Pons (tissue), 1 donor: Measurements from ENCODE around the gene GAGE12J.
"Not testable (repeated sequence)": the region's sequence is repeated elsewhere in the genome, so short reads cannot be mapped to it uniquely, and the experiment has no call there.

Source experiments
- DNase-seq: peaks from one replicate; pipeline ENCODE4 v3.0.0-alpha.2; 2016; ENCODE audit warnings: low spot score

Gene GAGE12J, protein sequence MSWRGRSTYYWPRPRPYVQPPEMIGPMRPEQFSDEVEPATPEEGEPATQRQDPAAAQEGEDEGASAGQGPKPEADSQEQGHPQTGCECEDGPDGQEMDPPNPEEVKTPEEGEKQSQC

DNA sequence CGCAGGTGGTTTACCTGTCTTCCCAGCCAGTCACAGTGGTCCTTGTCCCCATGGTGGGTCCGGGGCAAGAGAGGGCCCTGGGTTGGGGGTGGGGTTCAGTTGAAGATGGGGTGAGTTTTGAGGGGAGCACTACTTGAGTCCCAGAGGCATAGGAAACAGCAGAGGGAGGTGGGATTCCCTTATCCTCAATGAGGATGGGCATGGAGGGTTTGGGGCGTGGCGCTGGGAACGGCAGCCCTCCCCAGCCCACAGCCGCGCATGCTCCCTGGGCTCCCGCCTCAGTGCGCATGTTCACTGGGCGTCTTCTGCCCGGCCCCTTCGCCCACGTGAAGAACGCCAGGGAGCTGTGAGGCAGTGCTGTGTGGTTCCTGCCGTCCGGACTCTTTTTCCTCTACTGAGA lies at the start of gene GAGE12J:
Gene GAGE12J (plus strand): TSS at position 301 of the 400 bp plus-strand sequence. CDS start 1,157 bp downstream, outside the sequence.
- not testable (repeated sequence) for DNase-seq

- no peak for DNase-seq
Observed at GRCh38 chrX:49272421-49272820, 49.4 kb upstream of the GAGE12J start.

DNA sequence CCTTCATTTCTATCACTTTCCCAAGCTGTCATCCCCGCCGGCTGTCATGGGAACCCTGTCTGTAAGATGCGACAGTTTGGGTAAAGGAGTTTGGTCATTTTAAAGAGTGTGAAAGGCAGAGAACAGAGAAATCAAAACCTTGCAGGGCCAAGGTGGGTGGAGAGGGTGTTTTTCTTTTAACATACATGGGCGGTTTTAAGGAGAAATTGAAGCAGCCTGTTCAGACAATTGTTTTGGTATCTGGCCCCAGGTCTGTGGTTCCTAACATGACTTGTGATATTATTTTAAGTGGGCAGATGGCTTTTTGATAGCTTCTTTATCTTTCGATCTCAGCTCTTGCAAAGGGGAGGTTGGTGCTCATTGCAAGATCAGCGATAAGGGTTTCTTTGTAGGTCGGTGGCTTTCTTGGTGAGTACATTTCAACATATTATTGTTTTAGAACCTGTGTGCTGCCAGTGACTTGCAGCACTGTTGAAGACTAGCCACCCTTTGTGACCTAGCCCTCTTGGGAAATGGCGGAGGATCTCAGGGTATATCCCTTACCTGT lies 48.6 kb upstream of the GAGE12J start:
- no peak for DNase-seq

DNA sequence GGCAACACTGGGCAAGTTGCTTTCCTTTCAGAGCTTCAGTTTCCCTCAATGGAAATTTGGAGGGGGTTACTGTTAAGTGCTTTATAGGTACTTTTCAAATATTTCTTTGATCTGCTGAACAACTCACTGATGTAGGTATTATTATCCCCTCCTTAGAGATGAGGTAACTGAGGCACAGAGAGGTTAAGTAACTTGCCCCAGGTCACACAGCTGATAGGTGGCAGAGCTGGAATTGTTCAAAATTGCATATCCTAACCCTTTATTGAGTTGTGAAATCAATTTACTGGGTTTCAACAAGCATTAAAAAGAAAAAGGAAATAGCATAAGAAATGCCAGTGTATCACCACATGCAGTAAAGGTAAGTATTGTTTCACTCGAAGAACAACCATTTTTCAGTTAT lies 45.6 kb upstream of the GAGE12J start:
- no peak for DNase-seq

- no peak for DNase-seq
Observed at GRCh38 chrX:49276671-49277534, 44.9 kb upstream of the GAGE12J start.

- DNase-seq: no peak
Observed at GRCh38 chrX:49277535-49277830, 44.4 kb upstream of the GAGE12J start.

GRCh38 chrX:49278081-49278480 lies 43.8 kb upstream of the GAGE12J start:
- DNase-seq: no peak

DNA sequence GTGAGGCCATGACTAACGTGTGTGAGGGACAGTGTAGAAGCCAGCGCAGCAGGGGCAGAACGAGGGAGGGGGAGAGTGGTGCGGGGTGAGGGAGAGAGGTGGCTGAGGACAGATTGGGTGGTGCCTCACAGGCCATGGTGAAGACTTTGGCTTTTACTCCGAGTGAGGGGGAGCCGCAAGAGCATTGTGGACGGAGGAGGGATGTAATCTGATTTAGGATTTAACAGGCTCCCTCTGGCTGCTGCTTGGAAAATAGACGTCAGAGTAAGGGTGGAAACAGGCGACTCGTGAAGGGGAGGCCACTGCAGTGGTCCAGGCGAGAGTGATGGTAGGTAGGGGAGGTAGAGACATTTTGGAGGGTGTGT lies 39.2 kb upstream of the GAGE12J start:
- DNase-seq: peak; percentile 22

DNA sequence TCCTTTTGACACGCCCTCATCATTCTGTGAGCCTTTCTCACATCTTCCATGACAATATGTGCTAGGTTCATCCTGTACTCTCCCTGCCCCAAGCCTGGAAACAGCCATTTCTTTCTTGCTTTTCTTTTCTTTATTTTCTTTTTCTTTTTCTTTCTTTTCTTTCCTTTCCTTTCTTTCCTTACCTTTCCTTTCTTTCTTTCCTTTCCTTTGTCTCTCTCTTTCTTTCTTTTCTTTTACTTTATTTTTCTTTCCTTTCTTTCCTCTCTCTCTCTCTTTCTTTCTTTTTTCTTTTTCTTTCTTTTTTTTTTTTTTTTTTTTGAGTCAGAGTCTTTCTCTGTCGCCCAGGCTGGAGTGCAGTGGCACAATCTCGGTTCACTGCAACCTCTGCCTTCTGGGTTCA lies 37.6 kb upstream of the GAGE12J start:
- DNase-seq: no peak

DNA sequence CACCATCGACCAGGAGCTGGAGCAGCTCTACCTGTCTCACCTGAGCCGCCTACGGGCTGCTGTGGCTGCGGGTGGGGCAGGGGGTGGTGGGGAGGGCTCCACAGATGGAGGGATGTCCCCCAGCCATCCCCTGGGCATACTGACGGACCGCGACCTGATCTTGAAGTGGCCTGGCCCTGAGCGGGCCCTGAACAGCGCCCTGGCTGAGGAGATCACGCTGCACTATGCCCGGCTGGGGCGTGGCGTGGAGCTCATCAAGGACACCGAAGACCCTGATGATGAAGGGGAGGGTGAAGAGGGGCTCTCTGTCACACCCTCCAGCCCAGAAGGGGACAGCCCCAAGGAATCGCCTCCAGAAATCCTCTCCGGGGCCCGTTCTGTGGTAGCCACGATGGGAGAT lies 35.7 kb upstream of the GAGE12J start:
- no peak for DNase-seq

DNA sequence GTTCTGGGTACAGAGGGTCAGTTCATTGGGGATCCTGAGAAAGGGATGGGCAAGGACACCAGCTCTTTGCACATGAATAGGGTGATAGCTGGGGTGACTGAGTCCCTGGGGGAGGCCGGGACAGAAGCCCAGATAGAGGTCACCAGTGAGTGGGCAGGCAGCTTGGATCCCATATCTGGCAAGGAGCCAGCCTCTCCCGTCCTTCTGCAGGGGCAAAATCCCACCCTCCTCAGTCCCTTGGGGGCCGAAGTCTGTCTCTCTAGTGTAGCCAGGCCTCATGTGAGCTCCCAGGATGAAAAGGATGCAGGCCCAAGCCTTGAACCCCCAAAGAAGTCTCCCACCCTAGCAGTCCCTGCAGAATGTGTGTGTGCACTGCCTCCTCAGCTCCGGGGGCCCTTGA lies 35.3 kb upstream of the GAGE12J start:
- no peak for DNase-seq

DNA sequence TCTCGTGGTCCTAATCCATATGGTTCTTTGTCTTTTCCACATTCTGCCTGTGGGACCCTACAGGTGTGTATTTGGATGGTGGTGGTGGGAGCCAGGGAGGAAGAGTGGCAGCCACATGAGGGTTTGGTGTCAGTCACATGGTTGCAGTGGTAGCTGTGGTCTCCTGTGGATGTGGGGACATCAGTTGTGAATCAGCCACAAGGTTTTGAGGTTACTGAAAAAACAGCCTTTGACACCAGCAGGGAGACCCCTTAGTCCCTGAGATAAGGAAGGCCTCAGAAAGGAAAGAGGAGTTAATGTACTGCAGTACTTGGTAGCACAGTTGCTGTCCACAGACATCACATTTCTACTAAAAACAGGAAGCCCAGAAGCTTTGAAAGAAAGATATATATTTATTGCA lies 34.2 kb upstream of the GAGE12J start:
- no peak for DNase-seq

GRCh38 chrX:49290215-49290614 lies 31.6 kb upstream of the GAGE12J start:
- no peak for DNase-seq

DNA sequence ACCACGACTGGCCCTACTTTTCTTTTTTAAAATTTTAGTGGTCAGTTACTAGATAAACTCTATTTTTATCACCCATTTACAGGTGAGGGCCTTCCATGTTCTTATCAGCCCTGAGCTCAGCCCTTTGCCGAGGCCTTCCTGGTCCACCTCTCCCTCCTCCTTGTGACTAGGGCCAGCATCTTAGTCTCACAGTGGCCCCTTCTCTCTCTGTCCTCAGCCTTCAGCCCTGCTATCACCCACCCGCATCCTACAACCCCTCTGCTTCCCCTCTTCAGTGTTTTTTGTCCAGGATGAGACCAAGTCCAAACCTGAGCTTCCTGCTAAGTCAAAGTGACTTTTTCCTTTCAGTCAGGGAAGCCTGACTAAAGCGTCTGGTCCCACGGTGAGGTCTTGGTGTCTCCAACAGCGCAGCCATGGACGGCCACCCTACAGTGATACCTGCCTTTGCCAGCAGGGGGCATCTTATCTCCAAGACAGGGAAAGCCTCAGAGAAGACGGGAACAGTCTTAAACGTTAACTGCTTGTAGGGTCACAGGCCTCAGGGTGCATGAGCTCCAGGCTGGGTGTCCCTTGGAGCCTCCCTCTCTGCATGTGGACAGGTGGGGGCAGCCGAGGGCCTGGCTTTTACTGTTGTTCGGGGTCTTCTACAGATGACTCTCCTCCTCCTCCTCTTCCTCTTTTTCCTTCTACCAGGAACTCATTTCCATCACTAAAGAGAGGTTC lies 30.1 kb upstream of the GAGE12J start:
- DNase-seq: peak; percentile 39

- no peak for DNase-seq
Observed at GRCh38 chrX:49292400-49293362, 29.2 kb upstream of the GAGE12J start.

- not testable (repeated sequence) for DNase-seq
Observed at GRCh38 chrX:49299293-49299692, 22.5 kb upstream of the GAGE12J start.

DNA sequence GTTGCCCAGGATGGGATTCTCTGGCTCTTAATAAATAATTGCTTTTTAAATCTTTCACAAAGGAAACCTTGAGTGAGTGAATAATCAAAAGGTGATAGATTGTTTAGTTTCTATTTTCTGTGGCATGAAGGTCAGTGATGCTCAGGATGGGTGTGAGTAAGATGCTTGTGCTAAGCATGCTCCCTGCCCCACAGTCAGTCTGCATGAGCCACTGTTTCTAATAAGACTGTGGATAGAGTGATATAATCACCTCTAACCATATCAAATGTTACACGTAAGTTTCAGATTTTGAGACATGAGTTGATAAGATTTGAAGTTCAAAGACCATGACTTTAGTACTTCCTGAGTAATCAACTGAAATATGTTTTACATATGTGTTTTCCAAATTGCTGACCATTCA lies 21.1 kb upstream of the GAGE12J start:
- DNase-seq: no peak

GRCh38 chrX:49303346-49303745 lies 18.5 kb upstream of the GAGE12J start, which contains the start of gene GAGE10:
Gene GAGE10 (plus strand): TSS chrX:49303646. CDS start chrX:49304860, 1,214 bp downstream.
- no peak for DNase-seq

DNA sequence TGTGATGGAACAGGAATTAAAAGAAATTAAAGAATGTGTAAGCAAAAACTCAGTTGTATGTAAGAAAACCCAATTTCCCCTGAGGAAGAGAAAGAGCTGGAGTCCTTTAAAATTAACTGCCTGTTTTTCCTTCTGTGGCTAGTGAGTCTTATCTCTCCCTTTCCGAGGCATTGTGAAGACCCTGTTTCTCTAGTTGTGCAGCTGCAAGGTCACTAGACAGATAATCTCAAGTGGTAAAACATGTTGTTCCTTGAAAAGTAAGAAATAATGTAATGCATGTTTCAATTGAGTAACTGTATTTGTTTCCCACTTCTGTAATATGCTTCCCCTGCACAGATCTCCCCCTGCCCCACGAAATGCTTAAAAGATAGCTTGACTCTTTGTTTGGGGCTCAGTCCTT lies 14.1 kb upstream of the GAGE12J start:
- DNase-seq: not testable (repeated sequence)

- peak; percentile 20 for DNase-seq
Observed at GRCh38 chrX:49308604-49309269, 13.1 kb upstream of the GAGE12J start.

DNA sequence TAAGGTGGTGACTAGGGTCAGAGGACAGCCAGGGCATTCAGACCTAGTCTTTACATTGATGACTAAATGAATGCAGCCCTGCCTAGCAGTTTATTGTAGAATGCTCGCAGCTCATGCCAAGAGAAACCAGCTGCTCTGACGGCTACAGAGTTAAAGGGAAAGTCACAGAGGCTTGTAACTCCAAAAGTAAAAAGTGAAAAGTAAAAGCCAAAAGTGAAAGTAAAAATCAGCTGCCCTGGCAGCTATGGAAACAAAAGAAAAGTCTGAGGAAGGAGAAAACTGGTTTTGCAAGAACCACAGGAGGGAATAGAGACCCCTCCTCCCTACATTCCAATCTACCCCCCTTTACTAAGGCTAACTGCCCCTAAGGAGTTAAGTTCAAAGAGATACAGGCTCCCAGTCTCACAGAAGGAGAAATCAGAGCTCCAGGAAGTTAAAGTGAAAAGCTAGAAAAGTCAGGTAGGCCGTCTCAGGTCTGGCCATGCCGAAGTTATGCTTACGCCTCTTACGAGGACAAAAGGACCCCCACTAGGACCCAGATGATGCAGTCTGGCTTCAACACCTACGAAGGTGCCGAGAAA lies 12.3 kb upstream of the GAGE12J start:
- peak; percentile 3 for DNase-seq
